Activated naive CD4-positive, alpha-beta T cell treated with anti-CD3 and anti-CD28 coated beads, Interleukin-2, amount 50 U/mL, for 24 hours (primary cell): ENCODE data around the gene SCNN1B.
A peak's percentile ranks its signal among the peaks of the same experiment; 100 is the strongest.
"Not testable (repeated sequence)": the region's sequence is repeated elsewhere in the genome, so short reads cannot be mapped to it uniquely, and the experiment has no call there.

Experiments
- H3K27ac Mint-ChIP-seq: one replicate; pipeline ENCODE4 v1.8.0; 2021; ENCODE audit warnings: mild to moderate bottlenecking, mixed read lengths
- H3K27me3 Mint-ChIP-seq: one replicate; pipeline ENCODE4 v1.8.0; 2021; ENCODE audit warnings: mixed read lengths
- H3K36me3 Mint-ChIP-seq: one replicate; pipeline ENCODE4 v1.8.0; 2021; ENCODE audit warnings: mixed read lengths
- H3K4me1 Mint-ChIP-seq: one replicate; pipeline ENCODE4 v1.8.0; 2021; ENCODE audit warnings: mixed read lengths
- H3K4me3 Mint-ChIP-seq: one replicate; pipeline ENCODE4 v1.8.0; 2021; ENCODE audit warnings: mild to moderate bottlenecking, mixed read lengths
- H3K9me3 Mint-ChIP-seq: one replicate; pipeline ENCODE4 v1.8.0; 2021; ENCODE audit warnings: mixed read lengths

Gene SCNN1B

GRCh38 chr16:23391381-23392222 lies 89.5 kb downstream of the SCNN1B start:
- Mint-ChIP-seq H3K27ac (no peak overlapping the region), H3K4me3 (no peak overlapping the region), H3K27me3 (no peaks in the 10 kb centered on the region), H3K4me1 (no peaks in the 10 kb centered on the region), H3K9me3 (no peaks in the 10 kb centered on the region), H3K36me3 (peaks cover 6% of the 10 kb centered on the region)

GRCh38 chr16:23392223-23392600 lies 90.1 kb downstream of the SCNN1B start:
- Mint-ChIP-seq H3K4me1 (no peaks in the 10 kb centered on the region), H3K36me3 (peaks cover 6% of the 10 kb centered on the region), H3K27me3 (no peaks in the 10 kb centered on the region), H3K27ac (no peak overlapping the region), H3K4me3 (no peak overlapping the region), H3K9me3 (no peaks in the 10 kb centered on the region)

- H3K9me3 Mint-ChIP-seq, result no peaks in the 10 kb centered on the region
- peaks cover 9% of the 10 kb centered on the region for H3K36me3 Mint-ChIP-seq
- no peak overlapping the region for H3K4me3 Mint-ChIP-seq
- H3K27ac Mint-ChIP-seq, result no peak overlapping the region
- H3K27me3 Mint-ChIP-seq, result no peaks in the 10 kb centered on the region
- H3K4me1 Mint-ChIP-seq, result no peaks in the 10 kb centered on the region
Measured at GRCh38 chr16:23394141-23394831, 92.2 kb downstream of the SCNN1B start.

- Mint-ChIP-seq H3K36me3 (peaks cover 18% of the 10 kb centered on the region), H3K9me3 (no peaks in the 10 kb centered on the region), H3K4me1 (no peaks in the 10 kb centered on the region), H3K27ac (no peak overlapping the region), H3K27me3 (no peaks in the 10 kb centered on the region), H3K4me3 (no peak overlapping the region)
Measured at GRCh38 chr16:23395732-23396131, 93.6 kb downstream of the SCNN1B start.

- no peaks in the 10 kb centered on the region for H3K9me3 Mint-ChIP-seq
- H3K27me3 Mint-ChIP-seq, result no peaks in the 10 kb centered on the region
- H3K4me3 Mint-ChIP-seq, result no peak overlapping the region
- peaks cover 22% of the 10 kb centered on the region for H3K36me3 Mint-ChIP-seq
- H3K27ac Mint-ChIP-seq, result no peak overlapping the region
- H3K4me1 Mint-ChIP-seq, result no peaks in the 10 kb centered on the region
Measured at GRCh38 chr16:23397464-23397863, 95.4 kb downstream of the SCNN1B start.

- Mint-ChIP-seq H3K4me3 (no peak overlapping the region), H3K27ac (no peak overlapping the region)
Measured at GRCh38 chr16:23398987-23399805, 97.1 kb downstream of the SCNN1B start.

GRCh38 chr16:23400447-23400846 lies 98.3 kb downstream of the SCNN1B start:
- not testable (repeated sequence) for H3K4me3 Mint-ChIP-seq, H3K27me3 Mint-ChIP-seq, H3K9me3 Mint-ChIP-seq, H3K4me1 Mint-ChIP-seq
- H3K27ac Mint-ChIP-seq, result peak overlapping the region; percentile 12
- peaks cover 34% of the 10 kb centered on the region for H3K36me3 Mint-ChIP-seq

More at GRCh38 chr16:23398987-23399805, 97.1 kb downstream of the SCNN1B start:
- no peaks in the 10 kb centered on the region for H3K9me3 Mint-ChIP-seq
- H3K27me3 Mint-ChIP-seq, result no peaks in the 10 kb centered on the region
- H3K4me1 Mint-ChIP-seq, result no peaks in the 10 kb centered on the region
- peaks cover 33% of the 10 kb centered on the region for H3K36me3 Mint-ChIP-seq

GRCh38 chr16:23401139-23401538 lies 99.0 kb downstream of the SCNN1B start:
- Mint-ChIP-seq H3K4me1 (no peaks in the 10 kb centered on the region), H3K9me3 (no peaks in the 10 kb centered on the region)

GRCh38 chr16:23402100-23402499 lies 100.0 kb downstream of the SCNN1B start:
- no peaks in the 10 kb centered on the region for H3K27me3 Mint-ChIP-seq
- H3K27ac Mint-ChIP-seq, result no peak overlapping the region
- H3K36me3 Mint-ChIP-seq, result peaks cover 37% of the 10 kb centered on the region
- no peak overlapping the region for H3K4me3 Mint-ChIP-seq
- H3K9me3 Mint-ChIP-seq, result no peaks in the 10 kb centered on the region
- no peaks in the 10 kb centered on the region for H3K4me1 Mint-ChIP-seq

More at GRCh38 chr16:23401139-23401538, 99.0 kb downstream of the SCNN1B start:
- Mint-ChIP-seq H3K27ac (no peak overlapping the region), H3K4me3 (no peak overlapping the region), H3K27me3 (no peaks in the 10 kb centered on the region), H3K36me3 (peaks cover 36% of the 10 kb centered on the region)

- Mint-ChIP-seq H3K4me1 (no peaks in the 10 kb centered on the region), H3K4me3 (no peak overlapping the region), H3K27ac (no peak overlapping the region), H3K27me3 (no peaks in the 10 kb centered on the region), H3K36me3 (peaks cover 35% of the 10 kb centered on the region), H3K9me3 (no peaks in the 10 kb centered on the region)
Measured at GRCh38 chr16:23403547-23403946, 101.4 kb downstream of the SCNN1B start.

GRCh38 chr16:23406024-23406423 lies 103.9 kb downstream of the SCNN1B start:
- H3K4me1 Mint-ChIP-seq, result no peaks in the 10 kb centered on the region
- peaks cover 29% of the 10 kb centered on the region for H3K36me3 Mint-ChIP-seq
- H3K27me3 Mint-ChIP-seq, result no peaks in the 10 kb centered on the region
- no peaks in the 10 kb centered on the region for H3K9me3 Mint-ChIP-seq
- H3K4me3 Mint-ChIP-seq, result no peak overlapping the region
- no peak overlapping the region for H3K27ac Mint-ChIP-seq

- Mint-ChIP-seq H3K27ac (no peak overlapping the region), H3K27me3 (no peaks in the 10 kb centered on the region), H3K4me1 (no peaks in the 10 kb centered on the region), H3K36me3 (peaks cover 25% of the 10 kb centered on the region), H3K4me3 (no peak overlapping the region), H3K9me3 (no peaks in the 10 kb centered on the region)
Measured at GRCh38 chr16:23406546-23407240, 104.6 kb downstream of the SCNN1B start.

GRCh38 chr16:23407436-23408127 lies 105.5 kb downstream of the SCNN1B start:
- Mint-ChIP-seq H3K36me3 (peaks cover 25% of the 10 kb centered on the region), H3K9me3 (no peaks in the 10 kb centered on the region), H3K27ac (no peak overlapping the region)

GRCh38 chr16:23408242-23408822 lies 106.2 kb downstream of the SCNN1B start:
- H3K4me1 Mint-ChIP-seq, result no peaks in the 10 kb centered on the region
- H3K36me3 Mint-ChIP-seq, result peaks cover 18% of the 10 kb centered on the region
- no peaks in the 10 kb centered on the region for H3K9me3 Mint-ChIP-seq

More at GRCh38 chr16:23407436-23408127, 105.5 kb downstream of the SCNN1B start:
- Mint-ChIP-seq H3K27me3 (no peaks in the 10 kb centered on the region), H3K4me3 (no peak overlapping the region), H3K4me1 (no peaks in the 10 kb centered on the region)

More at GRCh38 chr16:23408242-23408822, 106.2 kb downstream of the SCNN1B start:
- Mint-ChIP-seq H3K27me3 (no peaks in the 10 kb centered on the region), H3K27ac (no peak overlapping the region), H3K4me3 (no peak overlapping the region)
